ENCODE data around the gene DENR. TPM values are rescaled to one million over a fixed set of nuclear protein-coding genes. Genes with fewer than 3 reads are reported as not detected.

The DENR gene
- total and polyA plus RNA-seq, 2 of the 13 experiments (the other 11 are each of a cell fraction or from before 2014, with no cell fraction given) = 30.0 to 59.1 TPM

GRCh38 chr12:122754790-122755189, 2.2 kb downstream of the DENR start:
- no peaks in the 10 kb centered on the region; a peak in 1 of 5 replicates for H3K27me3 ChIP-seq (ENCODE audit: control insufficient read depth in 1 of 2, insufficient read depth in 2 of 2, low read length in 2 of 2)
- H4K20me1 ChIP-seq (ENCODE audit: insufficient read depth, low read length) = no peaks in the 10 kb centered on the region
- H3K27ac ChIP-seq (ENCODE audit: extremely low read length, insufficient read depth, low read length) = no peak overlapping the region
- intact Hi-C loops (cut with micrococcal nuclease; ENCODE audit: unreplicated experiment) (loop anchor here (10.0 kb wide), 1 partner anchor 230 kb away; the partner anchor contains the start of genes KNTC1 and RSRC2), in situ Hi-C loops (cut with HindIII; ENCODE audit: extremely low pct_ligation_motif_present, low pct_unique_long_range_greater_than_20kb) (loop anchor here (5.0 kb wide), 1 partner anchor 117 kb away; no protein-coding TSS in a partner anchor)
- ATAC-seq = no peak
- no peak for DNase-seq (ENCODE audit: low spot score)
- TF ChIP-seq MAFK (conservative IDR thresholded peaks at IDR 0.05 in 1 of 2, IDR thresholded peaks at IDR 0.05 in 1 of 2; ENCODE audit: low read length in 2 of 2) (no peak), MAFF (IDR thresholded peaks at IDR 0.05; ENCODE audit: low read depth, low read length) (0 out of 2 replicates have a peak, but pooled peaks have one; percentile 31)
- H2AFZ ChIP-seq (ENCODE audit: low read length) = no peak overlapping the region
- H3K79me2 ChIP-seq (ENCODE audit: insufficient read depth, low read length) = peaks cover 34% of the 10 kb centered on the region
- H3K4me3 ChIP-seq (replicated peaks in 1 of 3; ENCODE audit: insufficient read depth in 1 of 3, low read depth in 2 of 3, low read length in 3 of 3) = no peak overlapping the region; a peak in 1 of 6 replicates
- BruUV-seq (replicated peaks) = no TSS peak
- FAIRE-seq = no peak
- H3K36me3 ChIP-seq (replicated peaks in 1 of 2; ENCODE audit: control insufficient read depth in 1 of 2, insufficient read depth in 2 of 2, low read length in 2 of 2) = peaks cover 1 to 45% of the 10 kb centered on the region in 2 experiments
- H3K4me1 ChIP-seq (ENCODE audit: insufficient read depth, low read length) = peaks cover 40% of the 10 kb centered on the region
- WGBS (ENCODE audit: low lambda C conversion rate) = 94% methylated on average over 1 of the region's 1 CpG
- POLR2A ChIA-PET = no interaction called here
- CTCF ChIA-PET (ENCODE audit: low intra/inter-chr PET ratio, low total read pairs) = no interaction called here
- H3K9ac ChIP-seq (ENCODE audit: insufficient read depth, low read depth, low read length) = 0 out of 2 replicates have a peak overlapping the region, but pooled peaks have one; percentile 94
- no peaks in the 10 kb centered on the region for H3K9me3 ChIP-seq (ENCODE audit: low read length)
- no peak overlapping the region for H3K4me2 ChIP-seq (ENCODE audit: low read depth, low read length)

- Histone ChIP-seq H3K9me3 (ENCODE audit: low read length) (no peaks in the 10 kb centered on the region), H3K4me2 (ENCODE audit: low read depth, low read length) (no peak overlapping the region), H3K36me3 (replicated peaks in 1 of 2; ENCODE audit: control insufficient read depth in 1 of 2, insufficient read depth in 2 of 2, low read length in 2 of 2) (peaks cover 4 to 66% of the 10 kb centered on the region in 2 experiments), H4K20me1 (ENCODE audit: insufficient read depth, low read length) (no peaks in the 10 kb centered on the region), H3K4me1 (ENCODE audit: insufficient read depth, low read length) (peaks cover 18% of the 10 kb centered on the region), H2AFZ (ENCODE audit: low read length) (no peak overlapping the region), H3K27me3 (ENCODE audit: control insufficient read depth in 1 of 2, insufficient read depth in 2 of 2, low read length in 2 of 2) (no peaks in the 10 kb centered on the region; a peak in 1 of 5 replicates), H3K79me2 (ENCODE audit: insufficient read depth, low read length) (peaks cover 36% of the 10 kb centered on the region), H3K4me3 (replicated peaks in 1 of 3; ENCODE audit: insufficient read depth in 1 of 3, low read depth in 2 of 3, low read length in 3 of 3) (no peak overlapping the region), H3K9ac (ENCODE audit: insufficient read depth, low read depth, low read length) (no peak overlapping the region), H3K27ac (ENCODE audit: extremely low read length, insufficient read depth, low read length) (no peak overlapping the region)
- no peak for FAIRE-seq
- intact Hi-C loops (cut with micrococcal nuclease; ENCODE audit: unreplicated experiment) = loop anchor here (10.0 kb wide), 1 partner anchor 233 kb away; the partner anchor contains the start of genes KNTC1 and RSRC2
- ChIA-PET CTCF (ENCODE audit: low intra/inter-chr PET ratio, low total read pairs) (no interaction called here), POLR2A (no interaction called here)
- in situ Hi-C loops (cut with HindIII; ENCODE audit: extremely low pct_ligation_motif_present, low pct_unique_long_range_greater_than_20kb) = no loop called here
- no peak for TF ChIP-seq TSC22D2 (CRISPR knock-in tag; IDR thresholded peaks at IDR 0.05; ENCODE audit: borderline replicate concordance)
- TF ChIP-seq FOXA3 (CRISPR knock-in tag; IDR thresholded peaks at IDR 0.05) = no peak
- no peak for TF ChIP-seq ZBTB42 (CRISPR knock-in tag; IDR thresholded peaks at IDR 0.05)
- TF ChIP-seq NR3C1 (CRISPR knock-in tag; IDR thresholded peaks at IDR 0.05) = no peak
- no peak for TF ChIP-seq ETV5 (CRISPR knock-in tag; IDR thresholded peaks at IDR 0.05; ENCODE audit: borderline replicate concordance)
- TF ChIP-seq ZSCAN22 (CRISPR knock-in tag; IDR thresholded peaks at IDR 0.05) = no peak
- DNase-seq (ENCODE audit: low spot score) = no peak
- no peak for ATAC-seq
- BruUV-seq (replicated peaks) = no TSS peak
- 100% methylated on average over 1 of the region's 1 CpG for WGBS (ENCODE audit: low lambda C conversion rate)
Measured at GRCh38 chr12:122757568-122757967, 4.9 kb downstream of the DENR start.
